Choroid plexus epithelial cell (primary cell): ENCODE data around the gene CNTN5.

Source experiments
- DNase-seq: peaks from one replicate; pipeline ENCODE4 v3.0.0-alpha.2; 2010; ENCODE audit warnings: low read depth
- H3K4me3 ChIP-seq: 2 replicates; pipeline ENCODE4 v1.5.1; 2011; ENCODE audit warnings: low read depth, mild to moderate bottlenecking, control low read depth, low read length, moderate library complexity
- TF ChIP-seq, protein P1 (sequence below): conservative IDR thresholded peaks from 2 replicates; pipeline ENCODE4 v1.5.1; 2011; ENCODE audit warnings: low read depth, mild to moderate bottlenecking, control low read depth, inconsistent platforms, low read length, moderate library complexity

Gene CNTN5

GRCh38 chr11:99630629-99631028 lies 609.9 kb downstream of the CNTN5 start:
- TF ChIP-seq, protein P1, sequence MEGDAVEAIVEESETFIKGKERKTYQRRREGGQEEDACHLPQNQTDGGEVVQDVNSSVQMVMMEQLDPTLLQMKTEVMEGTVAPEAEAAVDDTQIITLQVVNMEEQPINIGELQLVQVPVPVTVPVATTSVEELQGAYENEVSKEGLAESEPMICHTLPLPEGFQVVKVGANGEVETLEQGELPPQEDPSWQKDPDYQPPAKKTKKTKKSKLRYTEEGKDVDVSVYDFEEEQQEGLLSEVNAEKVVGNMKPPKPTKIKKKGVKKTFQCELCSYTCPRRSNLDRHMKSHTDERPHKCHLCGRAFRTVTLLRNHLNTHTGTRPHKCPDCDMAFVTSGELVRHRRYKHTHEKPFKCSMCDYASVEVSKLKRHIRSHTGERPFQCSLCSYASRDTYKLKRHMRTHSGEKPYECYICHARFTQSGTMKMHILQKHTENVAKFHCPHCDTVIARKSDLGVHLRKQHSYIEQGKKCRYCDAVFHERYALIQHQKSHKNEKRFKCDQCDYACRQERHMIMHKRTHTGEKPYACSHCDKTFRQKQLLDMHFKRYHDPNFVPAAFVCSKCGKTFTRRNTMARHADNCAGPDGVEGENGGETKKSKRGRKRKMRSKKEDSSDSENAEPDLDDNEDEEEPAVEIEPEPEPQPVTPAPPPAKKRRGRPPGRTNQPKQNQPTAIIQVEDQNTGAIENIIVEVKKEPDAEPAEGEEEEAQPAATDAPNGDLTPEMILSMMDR, result no peak
- no peak overlapping the region for H3K4me3 ChIP-seq
- DNase-seq, result no peak

- no peak for DNase-seq
- TF ChIP-seq, protein P1, result no peak
- no peak overlapping the region for H3K4me3 ChIP-seq
Measured at GRCh38 chr11:99631618-99632017, 610.9 kb downstream of the CNTN5 start.

GRCh38 chr11:99632969-99633368 lies 612.2 kb downstream of the CNTN5 start:
- TF ChIP-seq, protein P1, result no peak
- DNase-seq, result no peak
- no peak overlapping the region for H3K4me3 ChIP-seq

DNA sequence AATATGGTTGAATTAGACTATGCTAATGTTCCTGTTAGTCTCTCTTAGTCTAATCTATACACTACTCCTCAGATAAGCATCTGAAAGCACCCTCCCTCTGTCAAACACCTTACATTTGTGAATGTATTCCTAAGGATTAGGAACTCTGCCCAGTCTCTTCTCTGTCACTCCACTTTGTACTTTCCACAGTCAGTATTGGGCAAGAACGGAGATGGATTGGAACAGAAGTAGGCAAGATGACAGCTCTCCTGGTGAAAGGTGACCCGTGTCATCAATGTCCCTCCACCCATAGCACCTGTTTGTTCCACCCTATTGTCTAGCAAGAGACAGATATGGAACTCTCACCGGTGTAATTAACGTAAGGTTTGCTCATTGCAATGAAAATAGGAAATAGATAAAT lies 613.8 kb downstream of the CNTN5 start:
- H3K4me3 ChIP-seq, result no peak overlapping the region
- TF ChIP-seq, protein P1, result no peak
- DNase-seq, result no peak

- TF ChIP-seq, protein P1, result no peak
- H3K4me3 ChIP-seq, result no peak overlapping the region
- no peak for DNase-seq
Measured at GRCh38 chr11:99638073-99638553, 617.4 kb downstream of the CNTN5 start.

DNA sequence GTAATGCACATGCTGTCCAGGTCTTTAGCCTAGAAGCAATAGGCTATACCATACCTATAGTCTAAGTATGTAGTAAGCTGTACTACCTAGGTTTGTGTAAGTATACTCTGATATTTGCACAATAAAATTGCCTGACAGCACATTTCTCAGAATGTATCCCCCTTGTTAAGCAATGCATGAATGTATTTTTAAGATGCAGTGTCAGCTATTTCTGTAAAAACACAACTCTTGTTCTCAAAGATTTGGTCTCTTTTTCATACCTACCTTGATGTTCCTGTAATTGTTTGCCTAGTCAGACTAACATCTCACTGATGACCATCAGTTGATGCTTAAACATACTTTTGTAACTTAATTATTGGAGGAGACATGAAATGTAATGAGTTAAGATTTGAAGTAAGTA lies 619.9 kb downstream of the CNTN5 start:
- H3K4me3 ChIP-seq, result no peak overlapping the region
- TF ChIP-seq, protein P1, result no peak
- DNase-seq, result no peak

DNA sequence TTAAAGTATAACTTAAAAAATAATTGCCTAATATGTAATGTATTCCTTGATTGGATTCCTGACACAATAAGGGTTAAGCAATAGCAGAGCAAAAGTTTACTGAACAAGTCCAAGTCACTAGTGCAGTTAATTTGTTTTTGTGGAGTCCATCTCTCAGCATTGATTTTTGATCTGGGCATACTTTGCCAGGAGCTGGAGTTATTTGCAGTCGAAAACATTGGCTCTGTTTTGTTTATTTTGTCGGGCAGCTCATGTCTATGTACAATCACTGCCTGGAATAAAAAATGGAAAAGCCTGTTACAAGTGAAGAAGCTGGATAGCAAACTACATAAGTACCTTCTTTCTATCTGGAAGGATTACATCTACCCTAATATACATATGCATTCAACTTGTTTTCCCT lies 625.2 kb downstream of the CNTN5 start:
- TF ChIP-seq, protein P1, result no peak

More for the DNA sequence above, 625.2 kb downstream of the CNTN5 start:
- H3K4me3 ChIP-seq, result no peak overlapping the region
- no peak for DNase-seq
